ENCODE measurements around the gene KAZN. TPM values are rescaled to one million over a fixed set of nuclear protein-coding genes. Genes with fewer than 3 reads are reported as not detected.

Gene KAZN
- polyA plus RNA-seq, 1 experiment, result 3.7 TPM

GRCh38 chr1:15110867-15111230 lies 512.4 kb downstream of the KAZN start:
- ChIA-PET POLR2A (no interaction called here), CTCF (interaction anchor here (1.3 kb wide), 1 partner anchor 194 kb away, joined by 6 read pairs; no protein-coding TSS in a partner anchor)
- Histone ChIP-seq H3K9me3 (ENCODE audit: control insufficient read depth, insufficient read depth, low read length) (no peaks in the 10 kb centered on the region; the same call in 1 of the 2 replicates), H3K4me3 (ENCODE audit: low read depth, low read length) (no peak overlapping the region), H3K27me3 (ENCODE audit: control insufficient read depth, insufficient read depth, low read length) (peaks cover 9% of the 10 kb centered on the region), H3K27ac (ENCODE audit: low read depth, low read length) (no peak overlapping the region)
- TF ChIP-seq CTCF (IDR thresholded peaks at IDR 0.05; ENCODE audit: low read depth, low read length), result no peak
- no peak for DNase-seq (ENCODE audit: low read depth, low spot score)

- no peak for TF ChIP-seq CTCF (IDR thresholded peaks at IDR 0.05; ENCODE audit: low read depth, low read length)
- DNase-seq (ENCODE audit: low read depth, low spot score), result no peak
- Histone ChIP-seq H3K27me3 (ENCODE audit: control insufficient read depth, insufficient read depth, low read length) (peaks cover 22% of the 10 kb centered on the region), H3K9me3 (ENCODE audit: control insufficient read depth, insufficient read depth, low read length) (no peaks in the 10 kb centered on the region; the same call in 1 of the 2 replicates), H3K27ac (ENCODE audit: low read depth, low read length) (no peak overlapping the region), H3K4me3 (ENCODE audit: low read depth, low read length) (no peak overlapping the region)
- ChIA-PET POLR2A (no interaction called here), CTCF (interaction anchor here (1.1 kb wide), 1 partner anchor 14 kb away, joined by 5 read pairs; no protein-coding TSS in a partner anchor)
Measured at GRCh38 chr1:15113146-15113545, 514.7 kb downstream of the KAZN start.

GRCh38 chr1:15114884-15115283 lies 516.4 kb downstream of the KAZN start:
- TF ChIP-seq CTCF (IDR thresholded peaks at IDR 0.05; ENCODE audit: low read depth, low read length), result no peak
- Histone ChIP-seq H3K9me3 (ENCODE audit: control insufficient read depth, insufficient read depth, low read length) (no peaks in the 10 kb centered on the region; the same call in 1 of the 2 replicates), H3K27ac (ENCODE audit: low read depth, low read length) (no peak overlapping the region), H3K4me3 (ENCODE audit: low read depth, low read length) (no peak overlapping the region), H3K27me3 (ENCODE audit: control insufficient read depth, insufficient read depth, low read length) (peaks cover 25% of the 10 kb centered on the region)
- POLR2A ChIA-PET, result no interaction called here
- DNase-seq (ENCODE audit: low read depth, low spot score), result no peak
- CTCF ChIA-PET, result interaction anchor here (1.1 kb wide), 1 partner anchor 13 kb away, joined by 6 read pairs; no protein-coding TSS in a partner anchor

GRCh38 chr1:15115542-15116330 lies 517.3 kb downstream of the KAZN start:
- CTCF ChIA-PET, result interaction anchor here (0.9 kb wide), 2 partner anchors 13 to 189 kb away, joined by 3 to 4 read pairs; no protein-coding TSS in a partner anchor
- no peak overlapping the region for H3K27ac ChIP-seq (ENCODE audit: low read depth, low read length)
- H3K9me3 ChIP-seq (ENCODE audit: control insufficient read depth, insufficient read depth, low read length), result no peaks in the 10 kb centered on the region; the same call in 1 of the 2 replicates
- peaks cover 27% of the 10 kb centered on the region for H3K27me3 ChIP-seq (ENCODE audit: control insufficient read depth, insufficient read depth, low read length)
- POLR2A ChIA-PET, result no interaction called here
- H3K4me3 ChIP-seq (ENCODE audit: low read depth, low read length), result no peak overlapping the region
- no peak for DNase-seq (ENCODE audit: low read depth, low spot score)
- TF ChIP-seq CTCF (IDR thresholded peaks at IDR 0.05; ENCODE audit: low read depth, low read length), result no peak

- peaks cover 38% of the 10 kb centered on the region for H3K27me3 ChIP-seq (ENCODE audit: control insufficient read depth, insufficient read depth, low read length)
- POLR2A ChIA-PET, result no interaction called here
- no peak overlapping the region for H3K4me3 ChIP-seq (ENCODE audit: low read depth, low read length)
- no peak for TF ChIP-seq CTCF (IDR thresholded peaks at IDR 0.05; ENCODE audit: low read depth, low read length)
- DNase-seq (ENCODE audit: low read depth, low spot score), result no peak
- CTCF ChIA-PET, result interaction anchor here (0.9 kb wide), 1 partner anchor 188 kb away, joined by 3 read pairs; no protein-coding TSS in a partner anchor
- H3K9me3 ChIP-seq (ENCODE audit: control insufficient read depth, insufficient read depth, low read length), result no peaks in the 10 kb centered on the region; the same call in 1 of the 2 replicates
- H3K27ac ChIP-seq (ENCODE audit: low read depth, low read length), result no peak overlapping the region
Measured at GRCh38 chr1:15116966-15117365, 518.5 kb downstream of the KAZN start.
